GM12878 (cell line): ENCODE results near the gene BBS9.

Experiments used
- ATF3 ChIP-seq: IDR thresholded peaks from 2 replicates; pipeline ENCODE4 v1.6.1; 2011; ENCODE audit warnings: low read depth, mild to moderate bottlenecking, low read length, moderate library complexity, borderline replicate concordance; ENCODE audit errors: extremely low read depth
- CTCF ChIP-seq, 3 experiments: IDR thresholded peaks in 2 of 3; conservative IDR thresholded peaks in 1 of 3; 2 replicates each; pipeline ENCODE4 v1.5.1; 2011; ENCODE audit warnings: low read depth in 3 of 3, low read length in 3 of 3, mild to moderate bottlenecking in 3 of 3, control low read depth in 2 of 3, moderate library complexity in 2 of 3, inconsistent platforms in 1 of 3, mixed read lengths in 1 of 3; ENCODE audit not compliant: control insufficient read depth in 2 of 3, insufficient read depth in 1 of 3; ENCODE audit errors: extremely low read depth in 1 of 3
- ESRRA ChIP-seq: IDR thresholded peaks from 2 replicates; pipeline ENCODE4 v1.6.1; 2012; ENCODE audit warnings: mild to moderate bottlenecking, low read length, improper control_type of control experiment
- POLR2A ChIP-seq: IDR thresholded peaks from 2 replicates; pipeline ENCODE4 v1.6.1; 2011; ENCODE audit warnings: low read depth, mild to moderate bottlenecking, low read length
- ZNF592 ChIP-seq: fragments of 450-650 bp; IDR thresholded peaks from 2 replicates; pipeline ENCODE4 v1.6.1; 2017; ENCODE audit warnings: mild to moderate bottlenecking, moderate library complexity

GRCh38 chr7:33109758-33110238 lies 19.6 kb upstream of the BBS9 start:
- TF ChIP-seq ESRRA = no peak
- no peak for TF ChIP-seq CTCF (IDR thresholded peaks at IDR 0.05 in 2 of 3, conservative IDR thresholded peaks at IDR 0.05 in 1 of 3; ENCODE audit: control insufficient read depth in 2 of 3, extremely low read depth in 1 of 3, insufficient read depth in 1 of 3, low read depth in 3 of 3, low read length in 3 of 3)
- TF ChIP-seq POLR2A = no peak
- TF ChIP-seq ATF3 = no peak
- TF ChIP-seq ZNF592 = no peak
